GM21447 (cell line): Measurements from ENCODE around the gene RNMT.
"Not testable (repeated sequence)": the region's sequence is repeated elsewhere in the genome, so short reads cannot be mapped to it uniquely, and the experiment has no call there.

Source experiments
- ATAC-seq: cut with Tn5 transposase; IDR thresholded peaks from one replicate; pipeline ENCODE4 v1.9.1; 2021; ENCODE audit not compliant: unreplicated experiment

RNMT gene

GRCh38 chr18:13730481-13730880 lies 4.0 kb downstream of the RNMT start:
- no peak for ATAC-seq

DNA sequence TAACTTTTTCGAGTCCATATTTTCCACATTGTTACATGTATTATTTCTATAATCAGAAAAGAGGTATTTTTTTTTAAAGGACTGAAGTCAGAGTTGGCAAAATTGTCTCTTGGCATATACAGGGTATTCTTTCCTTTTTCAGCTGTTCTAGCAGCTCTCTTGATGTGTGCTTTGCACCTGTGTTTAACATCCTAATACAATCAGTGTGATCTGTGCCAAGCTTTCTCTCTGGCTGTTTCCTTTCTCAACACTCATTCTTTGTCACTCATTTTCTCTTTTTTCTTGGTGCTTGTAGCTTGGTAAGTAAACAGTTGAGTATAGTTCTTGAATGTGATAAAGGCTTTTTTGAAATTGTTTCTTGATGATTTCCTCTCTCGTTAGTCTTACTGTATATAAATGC lies 9.2 kb downstream of the RNMT start:
- ATAC-seq, result no peak

- no peak for ATAC-seq
Measured at GRCh38 chr18:13745696-13746095, 19.2 kb downstream of the RNMT start.

- ATAC-seq, result no peak
Measured at GRCh38 chr18:13746633-13747032, 20.2 kb downstream of the RNMT start.

GRCh38 chr18:13751599-13751998 lies 25.1 kb downstream of the RNMT start:
- not testable (repeated sequence) for ATAC-seq

DNA sequence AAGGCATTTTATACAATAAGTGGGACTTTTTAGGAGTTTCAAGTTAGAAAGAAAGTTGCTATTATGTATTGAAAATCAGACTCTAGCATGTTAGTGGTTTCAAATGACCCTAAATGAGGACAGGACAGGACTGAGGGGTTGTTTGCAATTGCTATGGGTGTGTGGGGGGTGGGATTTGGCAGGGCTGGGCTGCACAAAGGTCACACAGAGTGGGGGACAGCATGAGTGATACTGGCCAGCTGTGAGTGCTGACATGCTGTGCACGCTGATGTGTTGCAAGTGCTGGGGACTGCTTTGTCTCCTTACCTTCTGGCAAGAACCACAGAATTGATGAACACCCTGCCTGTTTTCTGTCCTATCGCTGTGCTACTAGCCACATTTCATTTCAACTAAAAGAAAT lies 29.8 kb downstream of the RNMT start:
- ATAC-seq, result no peak

DNA sequence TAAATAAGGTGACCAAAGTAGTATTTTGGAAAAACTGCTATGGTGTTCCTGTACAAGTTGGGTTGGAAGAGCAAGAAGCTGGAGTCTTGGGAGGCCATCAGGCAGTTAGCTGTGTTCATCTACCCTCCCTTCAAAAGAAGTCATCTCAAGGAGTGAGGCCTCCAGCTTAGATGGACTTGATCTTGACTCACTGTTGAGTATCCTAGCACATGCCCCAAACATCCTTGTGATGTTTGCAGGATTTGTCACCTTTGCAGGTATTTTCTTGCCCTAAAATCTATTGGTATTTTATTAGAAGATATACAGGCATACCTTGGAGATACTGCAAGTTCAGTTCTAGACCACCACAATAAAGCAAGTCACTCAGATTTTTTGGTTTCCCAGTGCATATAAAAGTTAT lies 30.2 kb downstream of the RNMT start:
- no peak for ATAC-seq

DNA sequence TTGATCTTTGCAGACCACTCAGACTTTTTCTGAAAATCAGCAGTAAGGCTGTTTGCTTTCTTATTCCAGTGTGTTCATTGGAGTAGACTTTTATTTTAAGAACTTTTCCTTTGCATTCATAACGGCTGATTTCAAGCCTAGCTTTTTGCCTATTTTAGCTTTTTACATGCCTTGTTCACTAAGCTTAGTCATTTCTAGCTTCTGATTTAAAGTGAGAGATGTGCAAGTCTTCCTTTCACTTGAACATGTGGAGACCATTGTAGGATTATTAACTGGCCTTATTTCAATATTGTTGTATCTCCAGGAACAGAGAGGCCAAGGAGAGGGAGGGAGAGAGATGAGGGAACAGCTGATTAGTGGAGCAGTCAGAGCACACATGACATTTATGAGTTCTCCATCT lies 32.1 kb downstream of the RNMT start:
- ATAC-seq, result no peak

- no peak for ATAC-seq
Measured at GRCh38 chr18:13760047-13760446, 33.6 kb downstream of the RNMT start.

DNA sequence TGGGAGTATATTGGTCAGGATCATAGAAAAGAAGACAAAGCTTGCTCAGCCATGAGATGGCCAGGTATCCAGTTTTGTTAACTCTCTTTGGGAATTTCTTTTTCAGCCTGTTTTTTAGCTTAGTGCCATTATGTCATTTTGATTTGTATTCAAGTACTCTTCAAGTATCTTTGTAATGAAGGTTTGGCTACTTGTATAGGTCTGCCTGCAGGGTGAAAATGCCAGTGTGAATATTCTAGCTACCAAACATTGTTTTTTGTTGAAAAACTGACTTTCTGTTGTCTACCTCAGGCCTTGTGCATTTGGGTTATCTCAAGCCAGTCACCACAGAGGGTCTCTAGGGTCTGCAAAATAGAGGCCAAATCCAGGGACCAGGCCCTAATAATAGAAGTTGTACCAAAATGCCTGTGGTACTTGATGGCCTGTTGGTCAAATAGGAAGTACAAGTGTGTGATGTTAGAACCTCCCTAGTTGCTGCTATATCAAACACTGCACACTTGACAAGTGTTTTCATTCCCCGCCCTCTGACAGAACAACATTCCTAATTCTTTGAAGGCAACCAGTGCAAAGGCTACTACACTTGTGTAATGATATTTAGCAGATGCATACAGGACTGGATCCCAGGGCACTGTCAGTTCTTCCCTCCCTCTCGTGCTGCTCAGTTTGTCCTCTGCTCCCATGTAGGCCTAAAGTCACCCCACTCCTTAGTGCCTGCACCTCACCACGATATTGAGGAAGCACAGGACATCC lies 36.4 kb downstream of the RNMT start:
- no peak for ATAC-seq

DNA sequence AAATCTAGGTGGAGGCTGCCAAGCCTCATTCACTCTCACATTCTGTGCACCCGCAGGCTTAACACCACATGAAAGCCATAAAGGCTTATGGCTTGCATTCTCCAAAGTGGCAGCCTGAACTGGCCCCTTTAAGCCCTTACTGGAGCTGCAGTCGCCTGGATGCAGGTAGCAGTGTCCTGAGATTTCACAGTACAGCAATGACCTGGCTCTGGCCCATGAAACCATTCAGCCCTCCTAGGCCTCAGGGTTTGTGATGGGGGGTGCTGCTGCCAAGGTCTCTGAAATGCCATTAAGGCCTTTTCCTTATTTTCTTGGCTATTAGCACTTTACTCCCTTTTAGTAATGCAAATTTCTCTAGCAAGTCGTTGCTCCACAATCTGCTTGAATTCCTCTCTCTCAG lies 48.6 kb downstream of the RNMT start:
- no peak for ATAC-seq

- no peak for ATAC-seq
Measured at GRCh38 chr18:13791181-13791580, 64.7 kb downstream of the RNMT start.

- no peak for ATAC-seq
Measured at GRCh38 chr18:13793819-13794218, 67.3 kb downstream of the RNMT start.

DNA sequence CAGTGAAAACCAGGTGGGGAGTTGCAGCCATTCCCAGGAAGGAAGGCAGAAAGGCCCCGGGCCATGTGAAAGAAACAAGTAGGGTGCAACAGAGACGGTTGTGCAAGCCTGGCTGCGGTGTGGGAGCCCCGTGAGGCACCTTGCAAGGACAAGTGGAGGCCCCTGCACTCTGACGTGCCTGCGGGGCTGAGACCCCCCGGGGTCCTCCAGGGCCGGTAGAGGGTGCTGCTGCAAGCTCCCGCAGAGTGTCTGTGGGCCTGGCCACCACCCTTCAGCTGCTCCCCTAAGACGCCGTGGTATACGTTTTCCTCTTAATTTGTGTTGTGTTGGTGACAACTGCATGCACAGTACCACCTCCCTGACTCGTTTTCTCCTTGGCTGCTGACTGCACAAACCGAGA lies 70.0 kb downstream of the RNMT start:
- no peak for ATAC-seq

DNA sequence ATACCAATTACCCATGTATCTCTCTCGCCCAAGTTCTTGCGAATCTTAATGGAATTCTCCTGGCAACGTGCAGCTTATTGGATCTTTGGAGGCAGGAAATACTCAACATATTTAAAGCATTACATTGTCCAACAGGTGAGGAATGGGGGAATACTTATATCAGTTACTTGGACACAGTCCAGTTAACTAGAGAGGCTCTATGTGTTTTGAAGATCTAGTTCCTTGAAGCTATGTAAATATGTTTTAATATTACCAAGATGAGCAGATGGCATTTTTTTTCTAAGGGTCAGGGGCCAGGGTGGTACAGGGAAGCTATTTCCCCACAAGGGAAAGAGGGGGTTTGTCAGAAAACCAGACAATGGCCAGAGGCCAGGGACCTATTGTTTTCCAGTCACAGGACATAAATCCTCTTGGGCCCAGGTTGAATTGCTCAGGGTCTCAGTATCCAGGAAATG lies 70.7 kb downstream of the RNMT start:
- ATAC-seq, result no peak

- no peak for ATAC-seq
Measured at GRCh38 chr18:13799396-13799795, 72.9 kb downstream of the RNMT start.

- no peak for ATAC-seq
Measured at GRCh38 chr18:13800505-13801259, 74.2 kb downstream of the RNMT start.

GRCh38 chr18:13801260-13801601 lies 74.8 kb downstream of the RNMT start:
- ATAC-seq, result no peak

DNA sequence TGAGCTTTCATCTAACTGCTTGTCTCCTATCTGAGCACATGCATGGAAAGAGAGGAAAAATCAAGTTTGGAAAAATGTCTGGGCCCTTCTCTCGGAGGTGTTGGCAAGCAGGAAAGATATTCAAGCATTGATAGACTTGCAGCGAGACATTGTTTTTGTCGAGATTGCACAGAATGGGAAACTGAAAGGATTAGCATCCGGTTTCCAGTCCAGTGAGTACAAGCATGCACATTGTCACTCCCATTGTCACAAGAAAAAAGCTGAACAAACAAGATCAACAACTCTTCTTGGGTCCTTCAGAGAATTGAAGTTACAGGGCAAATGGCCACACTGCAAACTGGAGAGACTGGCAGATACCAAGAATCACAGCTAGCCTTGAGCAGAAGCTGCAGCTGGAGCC lies 77.8 kb downstream of the RNMT start:
- no peak for ATAC-seq

DNA sequence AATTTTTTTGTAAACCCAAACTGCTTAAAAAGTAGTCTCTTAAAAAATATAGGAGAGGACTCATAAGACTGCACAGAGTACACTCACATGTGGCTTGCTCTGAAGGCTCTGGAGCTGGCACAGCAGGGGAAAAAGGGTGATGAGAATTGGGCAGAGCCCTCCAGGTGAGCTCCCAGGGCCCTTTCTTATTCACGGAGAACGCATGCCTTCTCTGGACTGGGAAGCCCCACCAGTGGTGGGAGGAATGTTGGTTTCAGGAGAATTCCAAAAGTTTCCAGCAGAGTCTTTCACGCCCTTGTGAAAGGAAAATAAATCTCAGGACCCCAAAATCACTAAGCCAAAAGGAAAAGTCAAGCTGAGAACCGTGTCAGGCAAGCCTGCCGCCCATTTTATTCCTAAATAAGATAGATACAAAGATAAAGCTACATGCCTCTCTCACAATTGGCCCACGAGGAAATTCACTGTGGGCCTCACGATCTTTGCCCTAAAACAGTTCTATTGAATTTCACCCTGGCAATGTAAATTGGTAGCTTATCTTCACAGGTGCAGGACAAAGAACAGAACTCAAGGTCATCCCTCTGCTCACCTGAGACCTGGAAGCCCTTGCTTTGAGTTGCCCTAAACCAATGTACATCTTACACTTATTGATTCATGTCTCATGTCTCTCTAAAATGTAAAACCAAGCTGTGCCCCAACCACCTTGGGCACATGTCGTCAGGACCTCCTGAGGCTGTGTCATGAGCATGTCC lies 82.0 kb downstream of the RNMT start:
- no peak for ATAC-seq

GRCh38 chr18:13809043-13809430 lies 82.6 kb downstream of the RNMT start:
- ATAC-seq, result no peak
